ENCODE data around the gene RAB11FIP2.

RAB11FIP2 gene

DNA sequence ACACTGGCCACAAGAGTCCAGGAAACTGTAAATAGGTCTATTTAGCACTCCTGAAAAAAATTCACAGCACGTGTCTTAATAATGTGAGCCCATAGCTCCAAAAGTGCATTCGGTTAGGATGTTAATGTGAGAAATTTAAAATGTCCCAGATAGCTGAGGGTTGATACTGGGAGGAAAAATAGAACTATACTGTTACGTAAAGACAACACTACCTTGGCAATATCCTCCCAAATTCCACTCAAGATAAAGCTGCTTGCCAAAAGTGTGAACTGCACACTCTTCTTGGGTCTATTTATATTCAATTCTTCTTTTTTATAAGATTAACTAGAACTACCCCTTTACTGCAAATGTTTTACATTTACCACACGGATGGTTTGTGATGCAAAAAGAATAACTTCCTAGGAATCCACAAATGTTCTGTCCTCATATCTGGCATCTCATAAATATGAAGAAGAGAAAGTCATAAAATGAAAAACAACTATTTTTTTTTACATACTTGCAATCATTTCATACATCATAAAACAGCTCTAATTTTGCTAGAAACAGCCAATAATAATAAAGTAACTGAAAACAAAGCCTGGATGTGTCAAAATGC lies 10.4 kb downstream of the RAB11FIP2 start:
- intact Hi-C loops (cut with DNase I) = no loop called here
- no peak for DNase-seq

DNA sequence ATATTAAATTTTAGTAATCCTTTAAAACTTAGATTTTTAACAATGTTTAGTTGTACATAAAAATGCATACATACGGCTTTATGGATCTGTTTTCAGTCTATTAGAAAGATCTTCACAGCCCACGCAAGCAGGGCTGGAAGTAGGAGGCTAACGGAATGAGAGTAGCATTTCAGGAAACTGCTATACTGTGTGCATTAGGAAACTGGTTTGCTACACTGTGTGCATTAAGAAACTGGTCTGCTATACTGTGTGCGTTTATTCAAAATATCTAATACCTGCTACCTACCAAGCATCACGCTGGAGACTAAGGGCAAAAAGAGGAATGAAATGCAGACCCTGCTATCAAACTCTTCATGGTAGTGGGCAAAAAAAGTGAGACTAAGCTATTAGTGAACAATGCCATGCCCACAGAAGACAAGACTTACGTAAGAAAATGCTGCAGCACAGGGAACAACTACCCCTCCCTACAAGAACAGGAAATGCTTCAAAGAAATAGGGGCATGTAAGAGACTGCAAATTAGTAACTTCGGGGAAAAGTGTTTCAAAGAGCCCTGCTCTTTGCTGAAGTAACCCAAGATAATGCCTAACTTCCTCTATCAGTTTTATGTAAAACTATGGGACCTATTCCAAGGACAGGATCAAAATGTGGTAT lies 11.3 kb downstream of the RAB11FIP2 start:
- intact Hi-C loops (cut with DNase I) = no loop called here
- no peak for DNase-seq

DNA sequence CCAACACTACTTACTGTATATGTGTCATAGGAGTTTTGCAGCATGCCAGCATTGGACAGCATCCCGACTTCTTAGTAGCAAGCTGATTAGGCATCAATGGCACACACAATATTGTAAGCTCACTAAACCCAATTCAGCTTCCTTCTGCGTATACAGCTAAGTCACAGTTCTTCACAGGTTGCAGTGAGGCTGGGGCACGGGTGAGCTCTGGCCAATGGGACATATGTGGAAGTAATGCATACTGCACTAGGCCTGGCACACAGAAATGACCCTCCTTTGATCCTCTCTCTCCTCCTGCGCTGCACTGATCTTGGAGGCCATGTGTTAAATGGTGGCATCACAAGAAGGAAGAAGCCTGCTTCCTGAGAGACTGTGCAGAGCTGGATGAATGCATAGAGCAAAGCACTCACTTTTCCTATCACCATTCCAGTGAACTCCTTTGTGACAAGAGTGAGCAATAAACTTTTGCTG lies 11.9 kb downstream of the RAB11FIP2 start:
- intact Hi-C loops (cut with DNase I) = no loop called here
- DNase-seq = no peak

DNA sequence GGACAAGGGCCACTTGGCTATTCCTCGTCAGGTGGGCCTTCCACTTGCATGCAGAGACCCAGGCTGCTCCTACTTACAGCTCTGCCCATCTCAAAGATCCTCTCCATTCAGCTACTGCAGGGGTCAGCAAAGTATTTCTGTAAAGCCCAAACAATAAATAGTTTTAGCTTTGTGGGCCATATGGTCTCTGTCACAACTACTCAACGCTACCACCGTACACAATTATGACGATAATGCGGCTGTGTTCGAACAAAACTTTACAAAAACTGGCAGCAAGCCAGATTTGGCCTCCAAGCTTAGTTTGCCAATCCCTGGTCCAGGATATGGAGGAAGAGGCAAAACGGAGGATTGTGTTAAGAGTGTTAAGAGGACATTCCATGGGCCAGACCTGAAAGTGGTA lies 12.8 kb downstream of the RAB11FIP2 start:
- intact Hi-C loops (cut with DNase I) = no loop called here
- no peak for DNase-seq

DNA sequence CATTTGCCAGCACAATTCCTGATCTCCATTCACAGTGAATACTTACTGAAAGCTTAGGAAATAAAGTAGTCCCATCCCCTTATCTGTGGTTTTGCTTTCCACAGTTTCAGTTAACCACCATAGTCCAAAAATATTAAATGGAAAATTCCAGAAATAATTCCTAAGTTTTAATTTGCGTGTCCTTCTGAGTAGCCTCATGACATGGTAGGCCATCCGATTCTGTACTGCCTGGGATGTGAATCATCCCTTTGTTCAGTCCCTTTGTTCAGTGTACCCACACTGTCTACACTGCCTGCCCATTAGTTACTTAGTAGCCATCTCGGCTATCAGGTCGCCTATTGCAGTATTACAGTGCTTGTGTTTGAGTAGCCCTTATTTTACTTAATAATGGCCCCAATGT lies 14.2 kb downstream of the RAB11FIP2 start:
- DNase-seq = no peak
- intact Hi-C loops (cut with DNase I) = no loop called here

DNA sequence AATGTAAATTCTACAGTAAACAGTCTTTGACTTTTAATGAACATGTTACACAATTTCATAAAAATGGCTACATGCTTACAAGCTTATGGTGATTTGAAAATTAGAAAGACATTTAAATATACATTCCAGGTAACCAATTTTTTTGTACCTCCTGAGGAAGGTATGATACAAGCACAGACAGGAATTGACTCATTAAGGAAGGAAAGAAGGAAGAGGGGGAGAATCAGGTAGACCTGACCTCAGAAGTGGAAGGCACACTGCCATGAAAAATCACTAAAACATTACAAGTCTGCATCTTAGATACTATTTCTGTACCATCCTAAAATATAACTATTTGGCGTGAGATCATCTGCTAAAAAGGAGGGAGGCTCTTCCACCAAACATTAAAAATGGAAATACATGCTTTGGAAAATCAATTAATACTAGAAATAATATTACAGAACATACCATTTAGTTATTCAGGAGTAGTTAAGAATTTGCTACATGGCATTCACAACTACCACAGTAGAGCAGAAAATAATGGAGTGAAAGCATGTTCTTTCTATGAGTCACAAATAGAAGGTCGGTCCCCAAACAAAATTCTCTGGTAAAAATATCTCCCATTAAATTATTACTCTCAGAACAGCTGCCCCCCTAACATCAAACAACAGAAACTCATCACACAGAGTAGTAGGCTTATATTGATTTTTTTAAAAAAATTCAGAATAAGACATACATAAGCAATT lies 15.2 kb downstream of the RAB11FIP2 start:
- intact Hi-C loops (cut with DNase I) = no loop called here
- no peak for DNase-seq

GRCh38 chr10:118028619-118029018 lies 18.1 kb downstream of the RAB11FIP2 start:
- intact Hi-C loops (cut with DNase I) = no loop called here
- no peak for DNase-seq

DNA sequence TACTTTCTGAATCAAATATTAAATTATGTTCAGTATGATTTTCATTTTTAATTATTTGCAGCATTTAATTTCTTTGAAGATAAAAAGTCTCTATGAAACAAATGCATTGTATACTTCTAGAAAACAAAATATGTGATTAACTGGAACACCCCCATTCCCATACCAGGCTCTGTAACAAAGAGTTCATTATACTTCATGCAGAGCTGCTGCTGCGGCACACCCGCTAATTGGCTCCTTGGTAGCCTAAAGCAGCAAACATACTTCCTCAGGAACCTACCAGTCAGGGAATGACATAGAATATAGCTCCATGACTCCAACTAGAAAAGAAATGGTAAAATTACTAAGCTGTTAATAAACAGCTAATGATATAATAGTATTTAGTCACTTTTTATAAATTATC lies 19.3 kb downstream of the RAB11FIP2 start:
- intact Hi-C loops (cut with DNase I) = loop anchor here (2.0 kb wide), 1 partner anchor 19 kb away; the partner anchor contains the start of gene RAB11FIP2
- DNase-seq = peak in 5 of 10 donors; percentile 4 to 87 (median 49)

- intact Hi-C loops (cut with DNase I) = loop anchor here (2.0 kb wide), 1 partner anchor 20 kb away; the partner anchor contains the start of gene RAB11FIP2
- DNase-seq = no peak
Measured at GRCh38 chr10:118026936-118027335, 19.8 kb downstream of the RAB11FIP2 start.

DNA sequence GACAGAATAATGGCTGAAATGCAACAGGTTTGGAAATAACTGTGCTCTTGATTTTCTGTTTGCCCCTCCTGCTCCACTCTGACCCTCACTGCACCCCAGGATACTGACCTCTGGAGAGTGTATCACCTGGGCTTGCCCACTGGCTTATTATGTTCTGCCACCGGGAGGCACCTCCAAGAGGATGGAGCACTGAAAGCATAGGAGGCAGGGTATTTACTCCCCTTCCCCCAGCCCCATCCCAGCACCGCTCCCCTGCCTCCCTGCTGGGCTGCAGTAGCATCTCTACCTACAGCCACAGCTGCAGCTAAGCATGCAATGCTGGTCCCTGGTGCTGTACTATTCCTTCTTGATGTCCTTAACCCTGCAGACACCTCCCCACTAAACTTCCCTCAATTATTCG lies 26.4 kb downstream of the RAB11FIP2 start:
- intact Hi-C loops (cut with DNase I) = no loop called here

DNA sequence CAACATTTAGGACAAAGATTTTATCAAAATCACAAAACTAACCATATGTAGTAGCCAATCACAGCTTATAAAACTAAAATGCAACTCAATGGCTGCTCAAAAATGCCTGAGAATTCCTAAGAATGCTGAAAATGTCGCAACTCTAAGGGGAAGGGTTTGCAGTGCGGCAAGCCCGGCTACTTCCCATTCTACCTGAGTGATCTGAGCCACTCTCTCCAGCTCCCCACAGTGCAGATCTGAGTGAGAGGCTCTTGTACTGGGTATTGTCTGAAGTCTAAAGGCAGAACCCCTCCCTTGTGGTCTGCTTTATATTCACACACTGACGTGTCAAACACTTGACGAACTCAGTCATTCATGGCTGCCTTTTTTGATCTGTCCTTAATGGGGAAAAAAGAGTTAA lies 28.9 kb downstream of the RAB11FIP2 start:
- intact Hi-C loops (cut with DNase I) = no loop called here
- no peak for DNase-seq

More for the DNA sequence above, 26.4 kb downstream of the RAB11FIP2 start:
- peak in 1 of 10 donors; percentile 59 for DNase-seq

DNA sequence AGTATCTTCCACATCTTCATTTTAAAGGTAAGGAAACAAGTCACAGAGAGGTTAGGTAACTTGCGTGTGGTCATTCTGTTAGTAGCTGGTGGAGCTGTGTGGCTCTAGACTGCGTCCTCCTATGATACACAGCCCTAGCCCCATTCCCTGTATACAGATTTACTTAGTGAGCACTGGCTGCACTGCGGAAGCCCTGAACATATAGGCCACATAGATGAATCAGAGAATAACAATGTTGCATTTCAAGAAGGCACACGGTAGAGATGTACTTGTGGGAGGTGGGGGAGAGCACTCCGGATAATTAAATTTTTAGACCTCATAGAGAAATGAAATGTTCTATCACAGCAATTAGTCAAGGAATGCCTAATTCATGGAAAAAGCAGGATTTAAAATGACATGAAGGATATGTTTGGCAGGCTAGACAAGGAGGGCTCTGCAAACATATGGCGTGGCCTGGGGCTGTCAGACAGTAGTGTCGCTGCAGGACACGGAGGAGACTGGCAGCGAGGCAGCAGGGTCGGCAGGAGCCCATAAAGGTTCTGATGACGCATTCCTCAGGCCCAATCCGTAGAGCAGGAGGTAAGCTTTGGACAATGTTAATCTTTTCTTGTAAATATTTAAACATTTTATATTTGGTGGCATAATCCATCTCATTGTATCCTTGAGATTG lies 29.5 kb downstream of the RAB11FIP2 start:
- DNase-seq = peak in 1 of 10 donors; percentile 49

DNA sequence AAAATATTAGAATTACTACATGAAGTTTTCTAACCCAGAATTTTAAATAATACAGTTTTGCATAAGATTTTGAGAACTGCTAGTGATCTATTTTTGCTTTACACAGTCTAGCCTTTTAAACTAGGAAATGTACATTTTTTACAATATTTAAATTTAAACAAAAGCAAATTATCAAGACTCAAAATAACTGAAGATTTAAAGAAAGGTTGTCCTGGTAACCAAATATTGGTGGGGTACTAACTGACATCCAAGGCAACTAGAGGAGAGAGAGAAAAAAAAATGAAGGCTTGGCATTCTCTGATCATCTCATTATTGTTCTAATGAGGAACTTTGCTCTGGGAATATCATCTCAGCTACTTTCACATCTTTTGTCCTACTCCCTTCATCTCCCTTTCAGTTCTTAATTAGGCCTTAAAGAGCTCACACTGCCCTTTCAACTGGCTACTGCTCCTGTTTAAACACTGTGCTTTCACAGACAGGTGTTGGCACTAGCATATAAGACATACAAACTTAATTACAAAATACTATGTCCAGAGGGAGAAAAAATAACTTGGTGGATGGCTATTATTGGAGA lies 33.7 kb downstream of the RAB11FIP2 start:
- no peak for DNase-seq
- intact Hi-C loops (cut with DNase I) = no loop called here

More for the DNA sequence above, 29.5 kb downstream of the RAB11FIP2 start:
- intact Hi-C loops (cut with DNase I) = no loop called here

- intact Hi-C loops (cut with DNase I) = no loop called here
- no peak for DNase-seq
Measured at GRCh38 chr10:118007773-118008172, 39.0 kb downstream of the RAB11FIP2 start.

- no peak for DNase-seq
- intact Hi-C loops (cut with DNase I) = no loop called here
Measured at GRCh38 chr10:118003126-118003525, 43.6 kb downstream of the RAB11FIP2 start.

GRCh38 chr10:118002581-118002980 lies 44.2 kb downstream of the RAB11FIP2 start:
- no peak for DNase-seq
- intact Hi-C loops (cut with DNase I) = no loop called here

- no peak for DNase-seq
- intact Hi-C loops (cut with DNase I) = no loop called here
Measured at GRCh38 chr10:117997673-117998072, 49.1 kb downstream of the RAB11FIP2 start.

DNA sequence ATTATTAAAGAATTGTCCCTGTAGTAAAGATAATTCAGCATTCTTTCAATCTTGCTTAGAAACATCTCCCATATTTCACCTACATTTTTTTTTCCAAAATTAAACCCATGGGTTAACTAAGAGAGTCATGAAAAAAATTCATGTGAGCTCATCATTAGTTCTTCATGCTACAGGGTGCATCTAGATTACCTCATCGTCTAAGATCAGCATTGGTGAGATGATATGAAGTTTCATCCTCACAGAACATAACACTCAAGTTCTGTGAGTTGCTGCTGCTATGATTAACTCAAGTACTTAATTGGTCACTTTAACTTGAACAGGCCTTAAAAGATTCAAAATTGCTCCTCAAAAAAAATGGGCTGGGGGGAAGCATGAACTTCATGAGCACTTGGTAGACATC lies 50.0 kb downstream of the RAB11FIP2 start:
- intact Hi-C loops (cut with DNase I) = no loop called here
- DNase-seq = no peak

DNA sequence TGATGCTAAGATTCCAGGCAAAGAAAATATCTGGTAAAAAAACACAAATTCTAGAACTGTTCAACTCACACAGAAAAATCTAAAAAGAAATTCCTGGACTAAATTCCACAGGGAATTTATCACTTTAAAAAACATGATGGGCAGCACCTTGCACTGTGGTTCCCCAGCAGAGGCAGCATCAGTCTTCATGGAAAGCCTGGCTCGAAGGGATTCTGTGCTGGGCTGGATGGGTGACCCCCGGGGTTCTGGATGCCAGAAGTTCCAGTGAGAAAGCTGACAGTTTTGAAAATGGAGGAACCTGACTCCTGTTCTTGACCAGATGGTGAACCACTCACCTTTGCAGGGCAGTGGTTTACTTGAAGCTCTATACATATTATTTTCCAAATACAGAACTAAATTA lies 52.0 kb downstream of the RAB11FIP2 start:
- intact Hi-C loops (cut with DNase I) = no loop called here
- no peak for DNase-seq

DNA sequence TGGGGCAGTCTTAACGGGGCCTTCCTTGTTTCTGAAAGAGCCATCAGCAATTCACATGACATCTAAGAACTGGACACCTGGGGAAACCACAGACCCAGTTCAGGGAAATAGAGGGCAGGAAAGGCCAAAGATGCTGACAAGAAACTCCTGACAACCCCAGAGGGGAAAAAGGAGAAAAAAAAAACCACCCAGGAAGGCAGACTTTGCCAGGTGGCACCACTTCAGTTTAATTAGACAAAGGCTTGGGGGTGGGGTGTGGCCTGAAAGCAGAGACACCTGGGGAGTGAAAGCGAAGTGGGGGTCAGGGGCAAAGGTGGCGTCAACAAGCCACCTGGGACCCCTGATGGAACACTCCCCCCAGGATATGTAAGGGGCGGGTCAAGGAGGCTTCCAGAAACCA lies 53.6 kb downstream of the RAB11FIP2 start:
- intact Hi-C loops (cut with DNase I) = no loop called here
- DNase-seq = peak in 1 of 10 donors; percentile 16

GRCh38 chr10:117991701-117992100 lies 55.0 kb downstream of the RAB11FIP2 start:
- intact Hi-C loops (cut with DNase I) = no loop called here
- DNase-seq = no peak

Measured in posterior cingulate gyrus (tissue), 11 donors.